Stimulated activated CD4-positive, alpha-beta T cell treated with anti-CD3 and anti-CD28 coated beads, Interleukin-4, amount 100 ng/mL, for 4 hours (primary cell): Measurements from ENCODE around the gene PCID2.
"Not testable (repeated sequence)": the region's sequence is repeated elsewhere in the genome, so short reads cannot be mapped to it uniquely, and the experiment has no call there.

Experiments used
- DNase-seq, 2 experiments: peaks; one replicate each; pipeline ENCODE4 v3.0.0-alpha.2; 2020

Gene PCID2

DNA sequence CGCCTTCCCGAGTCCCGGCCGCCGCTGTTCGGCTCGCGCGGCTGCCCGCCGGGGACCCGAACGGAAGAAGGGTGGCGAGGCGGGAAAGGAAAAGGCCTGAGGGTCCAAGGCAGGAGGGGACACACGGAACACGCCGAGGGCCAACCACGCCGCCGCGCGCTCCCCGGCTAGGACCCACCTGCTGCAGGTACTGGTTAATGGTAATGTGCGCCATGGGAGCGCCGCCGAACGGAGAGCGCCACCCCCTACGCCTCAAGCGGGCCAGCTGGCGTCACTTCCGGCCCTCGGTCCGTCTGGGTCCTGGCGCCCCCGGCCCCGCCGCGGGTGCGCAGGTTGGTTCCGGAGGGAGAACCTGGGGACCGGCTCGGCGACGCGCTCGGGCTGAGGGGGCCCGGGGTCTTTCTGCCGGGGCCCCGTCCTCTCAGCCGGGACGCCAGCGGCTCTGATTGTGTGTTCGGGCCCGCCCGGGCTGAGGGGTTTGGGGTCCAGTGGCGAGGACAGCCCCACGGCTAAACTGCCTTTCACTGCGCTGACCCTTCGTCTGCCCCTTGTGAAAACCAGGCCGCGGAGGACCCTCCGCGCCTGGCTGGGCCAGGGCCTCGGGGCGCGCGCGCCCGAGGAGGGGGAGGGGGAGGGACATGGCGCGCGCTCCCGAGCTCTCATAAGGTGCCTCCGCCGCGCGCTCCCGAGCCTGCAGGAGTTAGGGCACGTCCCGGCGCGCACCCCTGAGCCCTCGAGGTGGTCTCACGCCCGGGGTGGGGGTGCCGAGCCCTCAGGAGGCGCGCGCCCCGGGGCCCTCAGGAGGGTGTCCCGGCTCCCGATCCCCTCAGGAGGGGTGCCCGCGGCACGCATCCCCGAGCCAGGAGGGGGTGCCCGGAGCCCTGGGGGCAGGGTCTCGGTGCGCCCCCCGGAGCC lies at the start of gene PCID2:
TSS of gene PCID2 (minus strand) at position 249 of the 915 bp plus-strand sequence. CDS start at position 214, 35 bp downstream.
- DNase-seq = peak; percentile 86 to 87

DNA sequence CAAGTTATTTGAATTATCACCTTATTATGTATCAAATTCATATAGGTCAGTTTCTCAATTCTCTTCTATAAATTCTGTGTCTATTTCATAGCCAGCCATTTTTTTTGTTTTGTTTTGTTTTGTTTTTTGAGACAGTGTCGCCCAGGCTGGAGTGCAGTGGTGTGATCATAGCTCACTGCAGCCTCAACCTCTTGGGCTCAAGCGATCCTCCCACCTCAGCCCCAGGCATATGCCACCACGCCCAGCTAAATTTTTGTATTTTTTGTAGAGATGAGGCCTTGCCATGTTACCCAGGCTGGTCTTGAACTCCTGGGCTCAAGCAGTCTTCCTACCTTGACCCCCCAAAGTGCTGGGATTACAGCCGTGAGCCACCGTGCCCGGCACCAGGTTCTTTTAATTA lies 49.4 kb upstream of the PCID2 start:
- not testable (repeated sequence) for DNase-seq

DNA sequence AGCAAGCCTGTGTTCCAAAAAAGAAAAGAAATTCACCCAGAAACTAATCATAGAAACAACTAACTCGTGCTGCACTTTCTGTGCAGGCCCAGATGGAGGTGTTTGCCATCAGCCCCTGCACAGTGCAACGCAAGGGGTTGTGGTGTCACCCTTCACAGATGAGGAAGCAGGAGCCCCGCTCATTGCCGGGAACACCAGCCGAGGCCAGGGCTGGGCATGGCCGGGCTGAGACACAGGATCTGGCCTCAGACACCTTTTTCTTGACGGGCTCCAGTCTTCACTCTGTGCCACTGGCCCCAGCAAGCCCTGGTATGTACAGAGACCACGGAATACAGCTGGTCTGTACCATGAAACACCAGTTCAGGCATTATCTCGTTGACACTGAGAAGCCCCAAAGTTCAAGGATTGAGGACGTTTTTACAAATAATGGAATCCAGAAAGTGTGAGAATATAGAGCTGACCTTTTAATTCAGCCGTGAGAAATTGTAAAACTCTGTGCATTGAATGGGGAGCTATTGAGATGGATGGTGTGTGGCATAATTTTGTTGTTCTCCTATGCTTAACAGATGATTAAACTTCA lies 44.1 kb upstream of the PCID2 start:
- no peak for DNase-seq

DNA sequence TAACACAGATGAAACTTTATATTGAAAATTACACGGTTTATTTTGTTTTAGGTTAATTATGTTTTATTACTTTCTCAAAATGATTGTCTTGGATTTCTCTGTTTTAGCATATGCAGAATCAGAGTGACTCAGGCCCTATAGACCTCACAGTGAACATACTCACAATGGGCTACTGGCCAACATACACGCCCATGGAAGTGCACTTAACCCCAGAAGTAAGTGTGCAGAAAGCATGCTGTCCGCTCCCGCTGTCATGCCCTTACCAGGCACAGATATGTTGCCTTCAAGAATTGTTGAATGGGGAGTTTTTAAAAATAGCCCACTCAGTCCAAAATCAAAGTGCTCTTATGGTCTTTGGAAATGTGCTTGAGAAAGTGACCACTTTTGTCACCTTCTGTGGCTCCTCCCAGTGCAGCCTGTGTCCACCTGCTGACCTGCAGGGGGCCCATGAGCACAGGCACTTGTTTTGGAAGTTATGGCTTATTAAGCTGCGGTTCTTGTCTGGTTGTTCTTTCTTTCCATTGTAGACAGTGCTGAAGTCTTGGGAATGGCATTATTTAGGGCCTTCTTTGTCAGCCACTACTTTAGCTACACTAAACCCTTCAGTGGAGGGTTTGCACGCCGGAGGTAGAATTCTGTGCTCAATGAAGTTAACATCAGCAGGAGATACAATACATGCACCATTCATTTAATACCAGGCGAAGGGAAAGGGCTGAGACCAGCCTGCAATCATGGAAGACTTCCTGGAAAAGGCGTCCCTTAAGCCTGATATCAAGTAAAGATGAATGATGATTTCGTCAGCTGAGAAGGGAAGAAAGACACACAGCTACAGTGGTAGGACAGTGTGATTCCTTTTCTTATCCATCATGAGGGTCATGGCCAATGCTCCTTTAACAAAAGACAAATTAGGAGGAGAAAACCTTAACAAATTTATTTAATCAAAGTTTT lies 37.7 kb upstream of the PCID2 start:
- no peak for DNase-seq

DNA sequence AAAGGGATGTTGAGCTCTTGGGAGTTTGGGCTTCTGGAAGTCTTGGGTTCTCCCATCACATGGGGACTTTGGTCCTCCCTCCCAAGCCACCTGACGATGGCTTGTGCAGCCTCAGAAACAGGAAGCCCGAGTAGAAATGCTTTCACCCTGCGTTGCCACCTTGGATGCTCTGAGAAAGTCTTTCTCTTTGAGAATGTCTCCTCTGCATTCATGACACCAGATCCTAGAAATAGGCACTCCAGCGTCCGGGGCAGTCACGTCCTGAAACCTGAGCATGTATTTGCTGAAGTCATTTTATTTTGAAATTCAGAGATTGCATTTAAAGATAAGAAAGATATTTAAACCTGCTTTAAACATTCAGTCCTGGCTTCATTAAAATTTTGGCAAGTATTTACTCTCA lies 35.4 kb upstream of the PCID2 start:
- DNase-seq = no peak

DNA sequence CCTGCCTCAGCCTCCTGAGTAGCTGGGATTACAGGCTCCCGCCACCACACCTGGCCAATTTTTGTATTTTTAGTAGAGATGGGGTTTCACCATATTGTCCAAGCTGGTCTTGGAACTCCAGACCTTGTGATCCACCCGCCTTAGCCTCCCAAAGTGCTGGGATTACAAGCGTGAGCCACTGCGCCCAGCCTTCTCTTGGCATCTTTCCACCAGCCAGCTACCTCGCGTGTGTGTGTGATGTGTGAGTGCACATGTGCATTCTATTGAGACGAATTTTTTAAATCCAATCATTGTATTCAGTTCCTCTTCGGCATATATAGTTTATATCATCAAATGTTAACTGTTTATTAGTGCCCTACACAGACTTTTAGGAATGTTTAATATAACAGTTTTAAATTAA lies 33.2 kb upstream of the PCID2 start:
- not testable (repeated sequence) for DNase-seq

DNA sequence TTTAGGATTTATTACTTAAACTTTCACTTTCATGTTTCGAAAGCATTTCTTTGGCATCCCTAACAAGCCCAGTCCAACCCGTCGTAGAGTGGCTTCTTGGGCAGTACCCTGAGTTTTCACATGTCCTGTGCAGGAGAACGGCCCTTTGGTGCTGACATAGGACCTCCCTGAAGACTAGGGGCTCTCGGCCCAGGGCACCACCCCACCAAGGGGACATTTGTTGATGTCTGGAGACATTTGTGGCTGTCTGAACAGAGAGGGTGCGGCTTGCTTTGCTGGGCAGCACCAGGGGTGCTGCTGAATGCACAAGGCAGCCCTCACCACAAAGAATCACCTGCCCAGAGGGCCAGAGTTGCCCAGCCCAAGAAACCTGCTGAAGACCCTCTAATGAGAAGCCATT lies 31.5 kb upstream of the PCID2 start:
- DNase-seq = no peak

DNA sequence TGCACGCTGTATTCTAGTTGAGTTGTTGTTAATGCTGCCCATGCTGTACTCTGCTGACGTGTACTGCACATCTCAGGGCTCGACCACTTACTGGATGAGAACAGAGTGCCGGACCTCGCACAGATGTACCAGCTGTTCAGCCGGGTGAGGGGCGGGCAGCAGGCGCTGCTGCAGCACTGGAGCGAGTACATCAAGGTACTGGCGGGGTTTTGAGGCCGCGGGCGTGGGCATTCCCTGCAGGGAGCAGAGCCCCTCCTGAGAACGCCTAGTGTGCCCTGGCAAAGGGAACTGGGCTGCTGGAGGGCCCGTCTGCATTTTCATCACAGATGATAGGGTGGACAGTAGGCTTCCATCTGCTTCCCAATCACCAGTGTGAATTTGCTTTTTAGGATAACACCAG lies 30.9 kb upstream of the PCID2 start:
- no peak for DNase-seq

DNA sequence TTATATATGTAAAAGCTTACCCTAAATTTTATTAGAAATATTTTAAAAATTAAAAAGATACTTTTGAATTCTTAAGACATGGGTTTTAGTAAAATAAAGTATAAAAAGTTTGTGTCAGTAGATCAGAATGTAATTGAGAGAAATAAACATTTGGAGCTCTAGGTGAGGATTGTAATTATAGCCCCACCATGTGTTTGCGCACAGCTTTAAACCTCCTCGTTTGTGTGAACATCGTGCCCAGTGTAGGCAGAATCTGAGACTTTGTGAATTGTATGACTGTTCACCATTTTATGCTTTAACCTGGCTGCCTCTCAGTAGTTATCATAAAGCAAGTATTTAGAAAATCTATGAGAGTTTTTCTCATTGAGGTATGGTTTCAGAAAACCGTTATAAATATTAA lies 30.1 kb upstream of the PCID2 start:
- DNase-seq = no peak

DNA sequence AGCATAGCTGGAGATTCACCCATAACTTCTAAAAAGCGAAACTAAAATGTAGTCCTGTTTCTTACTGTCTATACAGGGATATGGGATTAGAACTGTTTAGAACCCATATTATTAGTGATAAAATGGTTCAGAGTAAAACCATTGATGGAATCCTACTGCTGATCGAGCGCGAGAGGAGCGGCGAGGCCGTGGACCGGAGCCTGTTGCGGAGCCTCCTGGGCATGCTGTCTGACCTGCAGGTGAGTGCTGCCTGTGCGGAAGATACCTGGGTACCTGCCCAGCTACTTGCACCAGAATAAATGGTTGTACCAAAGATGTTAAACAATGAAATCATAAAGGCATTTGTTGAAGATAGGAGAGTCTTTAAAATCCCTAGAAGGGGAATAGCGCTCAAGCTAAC lies 24.6 kb upstream of the PCID2 start:
- DNase-seq = no peak

DNA sequence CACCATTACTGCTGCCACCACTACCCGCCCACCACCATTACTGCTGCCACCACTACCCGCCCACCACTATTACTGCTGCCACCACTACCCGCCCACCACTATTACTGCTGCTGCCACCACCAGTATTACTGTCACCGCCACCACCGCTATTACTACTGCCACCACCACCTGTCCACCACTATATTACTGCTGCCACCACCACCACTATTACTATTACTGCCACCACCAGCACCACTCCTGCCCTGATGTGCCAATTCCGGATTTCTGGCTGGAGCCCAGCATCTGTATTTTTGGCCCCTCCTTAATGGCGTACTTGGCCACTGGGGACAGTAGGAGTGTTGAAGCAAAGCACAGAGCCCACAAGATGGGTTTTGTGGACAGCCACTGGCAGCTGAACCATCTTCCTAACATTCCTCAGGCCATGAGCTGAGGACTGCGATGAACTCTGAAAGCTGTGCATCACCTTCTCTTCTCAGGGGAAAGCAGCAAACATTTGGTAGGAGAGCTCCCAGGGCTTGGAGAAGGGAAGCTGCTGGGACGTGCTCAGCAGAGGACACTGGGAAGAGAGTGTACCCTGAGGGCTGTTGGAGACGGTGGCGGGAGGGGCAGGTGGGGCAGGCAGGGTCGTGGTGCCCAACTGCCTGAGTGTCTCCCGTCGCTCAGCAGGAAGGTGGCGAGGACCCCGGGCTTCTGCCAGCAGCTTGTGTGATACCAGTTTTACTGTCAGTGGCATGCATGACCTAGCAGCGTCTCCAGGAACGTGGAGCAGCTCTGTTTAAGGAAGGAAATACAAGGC lies 23.9 kb upstream of the PCID2 start:
- DNase-seq = no peak

DNA sequence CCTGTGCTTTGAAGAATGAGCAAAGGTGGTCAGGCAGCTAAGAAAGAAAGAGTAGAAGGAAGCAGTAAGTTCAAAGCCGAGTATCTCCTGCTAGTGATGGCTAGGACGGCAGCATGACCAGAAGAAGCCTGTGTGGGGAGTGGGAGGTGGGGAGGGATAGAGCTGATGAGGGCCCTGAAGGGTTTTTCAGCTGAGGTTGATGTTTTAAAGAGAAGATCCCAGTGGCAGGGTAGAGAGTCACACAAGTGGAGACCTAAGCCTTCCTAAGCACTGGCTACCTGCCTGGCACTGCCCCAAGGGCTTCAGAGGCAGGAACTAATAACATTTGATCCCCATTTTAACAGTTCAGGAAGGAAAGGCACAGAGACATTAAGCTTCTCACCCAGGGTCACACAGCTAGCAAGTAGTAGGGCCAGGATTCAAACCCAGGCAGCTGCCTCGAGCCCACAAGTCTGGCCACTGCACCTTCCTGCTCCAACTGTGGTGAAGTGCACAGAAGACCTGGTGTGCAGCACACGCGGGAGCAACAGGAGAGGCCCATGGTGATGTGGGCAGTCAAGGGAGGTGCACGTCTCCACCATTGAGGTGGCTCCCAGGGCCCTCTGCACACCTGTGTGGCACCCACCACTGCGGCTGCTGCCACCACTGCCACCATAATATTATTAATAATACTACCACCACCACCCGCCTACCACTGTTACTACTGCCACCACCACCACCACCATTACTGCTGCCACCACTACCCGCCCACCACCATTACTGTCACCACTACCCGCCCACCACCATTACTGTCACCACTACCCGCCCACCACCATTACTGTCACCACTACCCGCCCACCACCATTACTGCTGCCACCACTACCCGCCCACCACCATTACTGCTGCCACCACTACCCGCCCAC lies 23.1 kb upstream of the PCID2 start:
- DNase-seq = peak in 1 of 2 experiments; percentile 75

DNA sequence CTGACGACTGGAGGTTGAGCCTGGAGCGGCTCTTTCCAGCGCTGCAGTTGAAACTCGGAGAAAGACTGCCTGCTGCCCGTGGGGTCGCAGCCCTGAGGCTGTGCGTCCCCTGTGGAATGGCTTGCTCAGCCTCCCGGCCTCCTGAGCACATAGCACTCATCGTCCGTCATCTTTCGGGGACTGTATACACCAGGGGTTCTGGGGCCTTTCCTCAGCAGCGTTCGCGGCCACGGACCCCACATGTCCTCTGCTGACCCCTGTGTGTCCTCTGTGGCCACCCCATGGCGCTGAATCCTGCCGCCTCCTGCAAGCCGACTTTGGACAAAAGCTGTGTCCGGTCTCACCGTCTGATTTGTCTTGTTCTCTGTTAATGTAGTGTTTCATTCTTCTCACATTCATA lies 21.3 kb upstream of the PCID2 start:
- DNase-seq = no peak

DNA sequence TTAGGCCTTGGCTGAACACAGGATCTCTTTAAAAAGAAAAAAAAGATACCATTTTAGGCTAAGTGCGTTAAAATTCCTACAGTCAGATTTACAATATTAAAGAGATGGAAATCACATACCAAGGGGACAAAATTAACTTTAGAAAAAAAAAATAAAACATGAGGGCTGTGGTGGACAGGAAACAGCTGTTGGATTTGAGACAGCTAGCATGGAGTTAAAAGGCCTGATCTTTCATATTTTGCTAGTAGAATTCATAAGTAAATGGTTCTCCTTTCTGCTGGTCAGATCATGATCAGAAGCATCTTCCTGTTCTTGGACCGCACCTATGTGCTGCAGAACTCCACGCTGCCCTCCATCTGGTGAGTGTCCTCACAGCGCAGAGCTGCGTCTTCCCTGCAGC lies 20.7 kb upstream of the PCID2 start:
- DNase-seq = no peak

DNA sequence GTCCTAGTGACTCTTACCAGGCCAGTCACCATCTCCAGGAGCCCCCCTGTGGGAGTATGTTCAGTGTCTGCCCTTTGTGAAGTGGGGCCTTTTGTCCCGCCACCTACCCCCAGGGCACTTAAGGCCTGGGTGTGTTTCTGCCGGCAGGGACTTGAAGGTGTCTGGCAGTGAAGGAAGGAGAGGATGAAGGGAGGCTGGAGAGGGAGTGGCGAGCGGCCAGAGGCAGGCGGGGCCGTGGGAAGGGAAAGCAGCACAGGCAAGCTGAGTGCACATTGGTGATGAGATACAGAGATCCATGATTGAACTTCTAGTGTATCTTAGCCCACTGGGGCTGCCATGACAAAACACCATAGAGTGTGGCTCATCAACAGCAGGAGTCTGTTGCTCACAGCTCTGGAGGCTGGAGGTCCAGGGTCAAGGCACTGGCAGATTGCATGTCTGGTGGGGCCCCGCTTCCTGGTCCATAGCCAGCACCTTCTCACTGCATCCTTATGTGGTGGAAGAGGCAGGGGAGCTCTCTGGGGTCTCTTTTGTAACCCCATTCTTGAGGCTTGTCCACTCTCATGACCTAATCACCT lies 18.5 kb upstream of the PCID2 start:
- no peak for DNase-seq

DNA sequence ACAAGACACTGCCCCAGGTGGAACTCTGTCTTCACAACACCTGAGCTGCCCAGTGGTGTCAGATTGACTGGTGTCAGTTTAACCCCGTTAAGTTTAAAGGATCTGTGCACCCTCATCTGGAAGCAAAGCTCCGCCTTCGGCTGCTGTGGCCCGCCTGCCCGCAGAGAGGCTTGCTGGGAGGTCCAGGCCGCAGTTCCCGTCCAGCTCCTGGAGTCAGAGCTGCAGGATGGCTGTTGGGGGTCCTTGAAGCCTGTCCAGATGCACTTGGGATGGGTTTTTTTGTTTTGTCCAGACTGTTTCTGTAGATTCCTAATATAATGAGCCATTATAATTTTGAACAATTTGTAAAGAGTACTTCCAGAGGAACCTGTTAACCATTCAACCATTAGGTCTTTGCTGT lies 17.0 kb upstream of the PCID2 start:
- no peak for DNase-seq

DNA sequence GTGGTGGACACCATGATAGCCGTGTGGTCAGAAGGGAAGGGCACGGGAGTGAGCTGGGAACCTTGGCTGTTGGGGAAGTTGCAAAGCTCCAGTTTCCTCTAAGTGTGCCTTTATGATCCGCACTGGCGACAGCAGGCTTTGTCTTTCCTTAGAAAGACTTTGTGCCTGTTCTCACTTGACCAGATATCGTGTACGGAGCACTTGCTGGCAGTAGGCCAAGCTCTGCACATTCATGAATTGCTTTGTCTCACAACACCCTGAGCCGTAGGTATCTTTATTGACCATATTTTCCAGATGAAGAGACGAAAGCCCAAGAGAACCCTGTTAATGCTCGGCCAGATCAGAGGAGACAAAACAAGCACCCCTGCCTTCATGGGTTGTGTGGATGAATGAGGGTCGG lies 16.0 kb upstream of the PCID2 start:
- DNase-seq = no peak

DNA sequence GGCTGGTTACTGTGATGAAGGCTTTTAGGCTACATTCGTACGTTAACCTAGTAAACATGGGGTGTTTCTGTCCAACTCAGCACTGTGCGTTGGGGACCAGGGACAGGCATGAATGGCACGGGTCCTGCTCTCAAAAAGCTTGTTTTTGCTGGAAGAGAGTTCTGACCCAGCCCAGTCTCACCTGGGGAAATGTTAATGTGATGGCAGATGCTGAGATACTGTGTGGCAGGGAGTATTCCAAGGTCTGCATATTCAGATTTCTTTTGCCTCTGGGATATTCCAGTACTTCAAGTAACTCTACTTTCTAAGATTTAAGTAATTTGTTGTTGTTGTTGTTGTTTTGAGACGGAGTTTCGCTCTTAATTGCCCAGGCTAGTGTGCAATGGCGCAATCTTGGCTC lies 14.6 kb upstream of the PCID2 start:
- DNase-seq = no peak

DNA sequence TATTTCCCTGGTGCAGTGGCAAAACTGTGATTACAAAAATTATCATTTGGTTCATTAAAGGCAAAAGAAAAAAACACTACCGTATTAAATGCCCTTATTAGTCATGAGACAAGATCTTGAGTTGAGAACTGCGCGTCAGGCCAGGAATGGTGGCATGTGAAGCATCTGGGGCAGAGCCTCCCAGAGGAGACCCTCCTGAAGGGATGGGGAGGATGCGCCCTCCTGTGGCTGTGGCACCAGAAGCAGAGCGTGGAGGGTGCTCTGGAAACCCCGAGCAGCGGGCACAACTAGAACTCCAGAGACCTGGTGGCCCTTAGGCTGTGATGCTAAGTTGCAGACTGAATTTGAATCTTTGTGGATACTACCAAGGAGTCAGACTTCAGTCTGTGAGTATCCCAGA lies 12.4 kb upstream of the PCID2 start:
- DNase-seq = peak in 1 of 2 experiments; percentile 16

DNA sequence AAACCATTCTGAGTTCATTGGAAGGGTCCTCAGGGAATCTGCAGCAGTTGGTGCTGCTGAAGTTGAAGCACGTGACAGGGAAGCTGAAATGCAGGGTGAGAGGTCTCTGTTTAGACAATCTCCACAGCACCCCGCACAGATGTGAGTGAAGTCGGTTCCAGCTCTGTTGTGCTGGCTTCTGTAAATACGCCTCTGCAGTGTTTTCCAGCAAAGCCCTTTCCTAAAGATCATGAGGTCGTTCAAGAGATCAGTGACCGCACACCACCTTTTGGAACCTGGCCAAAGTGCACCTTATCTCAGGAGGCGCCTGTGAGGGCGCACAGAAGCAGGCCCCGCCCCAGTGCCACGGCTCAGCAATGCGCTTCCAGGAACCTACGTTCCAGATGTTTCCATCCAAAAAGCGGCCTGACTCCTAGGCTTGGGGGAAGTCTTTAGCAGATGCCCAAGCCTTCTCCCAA lies 11.7 kb upstream of the PCID2 start:
- no peak for DNase-seq
